HEK293 (cell line): ENCODE measurements around the gene NME5.

Experiments used
- BCL11A ChIP-seq: fragments of 450-650 bp; formaldehyde crosslinking; IDR thresholded peaks from 2 replicates; pipeline ENCODE4 v1.5.1; 2016; ENCODE audit warnings: low read depth, missing biosample characterization, missing genetic modification characterization
- GFI1B ChIP-seq: fragments of 450-650 bp; formaldehyde crosslinking; IDR thresholded peaks from 2 replicates; pipeline ENCODE4 v1.5.1; 2016; ENCODE audit warnings: missing biosample characterization, missing genetic modification characterization
- KLF8 ChIP-seq: fragments of 450-650 bp; formaldehyde crosslinking; IDR thresholded peaks from 2 replicates; pipeline ENCODE4 v1.5.1; 2016; ENCODE audit warnings: missing biosample characterization, missing genetic modification characterization
- OSR2 ChIP-seq: fragments of 450-650 bp; formaldehyde crosslinking; IDR thresholded peaks from 2 replicates; pipeline ENCODE4 v1.5.1; 2016; ENCODE audit warnings: missing biosample characterization, missing genetic modification characterization
- OVOL3 ChIP-seq: fragments of 450-650 bp; formaldehyde crosslinking; IDR thresholded peaks from 2 replicates; pipeline ENCODE4 v1.5.1; 2016; ENCODE audit warnings: missing biosample characterization, missing genetic modification characterization
- PRDM4 ChIP-seq: fragments of 450-650 bp; formaldehyde crosslinking; IDR thresholded peaks from 2 replicates; pipeline ENCODE4 v1.5.1; 2017; ENCODE audit warnings: missing biosample characterization, missing genetic modification characterization
- RBAK ChIP-seq: fragments of 450-650 bp; formaldehyde crosslinking; IDR thresholded peaks from 2 replicates; pipeline ENCODE4 v1.5.1; 2016; ENCODE audit warnings: missing biosample characterization, missing genetic modification characterization
- REPIN1 ChIP-seq: fragments of 450-650 bp; formaldehyde crosslinking; IDR thresholded peaks from 2 replicates; pipeline ENCODE4 v1.5.1; 2017; ENCODE audit warnings: missing biosample characterization, missing genetic modification characterization, low read depth
- REST ChIP-seq: fragments of 450-650 bp; formaldehyde crosslinking; IDR thresholded peaks from 2 replicates; pipeline ENCODE4 v1.5.1; 2016; ENCODE audit warnings: missing biosample characterization, missing genetic modification characterization
- SP3 ChIP-seq: fragments of 450-650 bp; formaldehyde crosslinking; IDR thresholded peaks from 2 replicates; pipeline ENCODE4 v1.5.1; 2016; ENCODE audit warnings: missing biosample characterization, missing genetic modification characterization
- TCF7L2 ChIP-seq: IDR thresholded peaks from 2 replicates; pipeline ENCODE4 v1.6.1; 2011; ENCODE audit warnings: low read depth, mild to moderate bottlenecking, inconsistent platforms, low read length, moderate library complexity, borderline replicate concordance
- TRIM28 ChIP-seq: IDR thresholded peaks from 2 replicates; pipeline ENCODE4 v1.6.1; 2011; ENCODE audit warnings: low read length, control low read depth, borderline replicate concordance
- WT1 ChIP-seq: fragments of 450-650 bp; formaldehyde crosslinking; IDR thresholded peaks from 2 replicates; pipeline ENCODE4 v1.5.1; 2016; ENCODE audit warnings: missing biosample characterization, missing genetic modification characterization
- YY1 ChIP-seq: fragments of 450-650 bp; formaldehyde crosslinking; IDR thresholded peaks from 2 replicates; pipeline ENCODE4 v1.5.1; 2018; ENCODE audit warnings: missing biosample characterization, missing genetic modification characterization
- ZBTB48 ChIP-seq: fragments of 450-650 bp; formaldehyde crosslinking; IDR thresholded peaks from 2 replicates; pipeline ENCODE4 v1.5.1; 2016; ENCODE audit warnings: missing biosample characterization, missing genetic modification characterization
- ZFP3 ChIP-seq: fragments of 450-650 bp; formaldehyde crosslinking; IDR thresholded peaks from 2 replicates; pipeline ENCODE4 v1.5.1; 2016; ENCODE audit warnings: low read depth, missing biosample characterization, missing genetic modification characterization
- ZFP37 ChIP-seq: fragments of 450-650 bp; formaldehyde crosslinking; IDR thresholded peaks from 2 replicates; pipeline ENCODE4 v1.5.1; 2016; ENCODE audit warnings: missing biosample characterization, missing genetic modification characterization
- ZNF174 ChIP-seq: fragments of 450-650 bp; formaldehyde crosslinking; IDR thresholded peaks from 2 replicates; pipeline ENCODE4 v1.5.0; 2017; ENCODE audit warnings: missing biosample characterization, mild to moderate bottlenecking, missing genetic modification characterization
- ZNF274 ChIP-seq, 2 experiments: fragments of 200-500 bp in 1 of 2; fragments of 450-650 bp in 1 of 2; sonication (Bioruptor generic) in 1 of 2; formaldehyde crosslinking in 1 of 2; IDR thresholded peaks; 2 replicates each; pipeline versions ENCODE4 v1.5.1 to v1.6.1; 2014 to 2016; ENCODE audit warnings: borderline replicate concordance in 1 of 2, inconsistent platforms in 1 of 2, low read length in 1 of 2, missing biosample characterization in 1 of 2, missing genetic modification characterization in 1 of 2
- ZNF292 ChIP-seq: fragments of 450-650 bp; formaldehyde crosslinking; IDR thresholded peaks from 2 replicates; pipeline ENCODE4 v1.5.1; 2016; ENCODE audit warnings: low read depth, missing biosample characterization, missing genetic modification characterization, borderline replicate concordance
- ZNF302 ChIP-seq: fragments of 450-650 bp; formaldehyde crosslinking; IDR thresholded peaks from 2 replicates; pipeline ENCODE4 v1.5.1; 2016; ENCODE audit warnings: missing biosample characterization, missing genetic modification characterization, low read depth
- ZNF311 ChIP-seq: fragments of 450-650 bp; formaldehyde crosslinking; IDR thresholded peaks from 2 replicates; pipeline ENCODE4 v1.5.1; 2017; ENCODE audit warnings: missing biosample characterization, missing genetic modification characterization, borderline replicate concordance
- ZNF513 ChIP-seq: fragments of 450-650 bp; IDR thresholded peaks from 2 replicates; pipeline ENCODE4 v1.5.1; 2018; ENCODE audit warnings: missing biosample characterization, missing genetic modification characterization
- ZNF530 ChIP-seq: fragments of 450-650 bp; formaldehyde crosslinking; IDR thresholded peaks from 2 replicates; pipeline ENCODE4 v1.5.1; 2016; ENCODE audit warnings: low read depth, missing biosample characterization, missing genetic modification characterization
- ZNF548 ChIP-seq: fragments of 450-650 bp; formaldehyde crosslinking; IDR thresholded peaks from 2 replicates; pipeline ENCODE4 v1.5.1; 2016; ENCODE audit warnings: missing biosample characterization, missing genetic modification characterization
- ZNF561 ChIP-seq: fragments of 450-650 bp; IDR thresholded peaks from 2 replicates; pipeline ENCODE4 v1.5.1; 2018; ENCODE audit warnings: missing biosample characterization, missing genetic modification characterization, borderline replicate concordance
- ZNF624 ChIP-seq: fragments of 450-650 bp; formaldehyde crosslinking; IDR thresholded peaks from 2 replicates; pipeline ENCODE4 v1.5.1; 2017; ENCODE audit warnings: missing biosample characterization, missing genetic modification characterization
- ZNF747 ChIP-seq: fragments of 450-650 bp; formaldehyde crosslinking; IDR thresholded peaks from 2 replicates; pipeline ENCODE4 v1.5.1; 2016; ENCODE audit warnings: missing biosample characterization, missing genetic modification characterization
- ZNF76 ChIP-seq: fragments of 450-650 bp; formaldehyde crosslinking; IDR thresholded peaks from 2 replicates; pipeline ENCODE4; 2016; ENCODE audit warnings: low read depth, missing biosample characterization, missing genetic modification characterization, borderline replicate concordance
- ZNF837 ChIP-seq: fragments of 450-650 bp; formaldehyde crosslinking; IDR thresholded peaks from 2 replicates; pipeline ENCODE4 v1.5.1; 2016; ENCODE audit warnings: missing biosample characterization, missing genetic modification characterization
- ZNF843 ChIP-seq: fragments of 450-650 bp; formaldehyde crosslinking; IDR thresholded peaks from 2 replicates; pipeline ENCODE4 v1.5.1; 2016; ENCODE audit warnings: missing biosample characterization, missing genetic modification characterization
- ZSCAN23 ChIP-seq: fragments of 450-650 bp; formaldehyde crosslinking; IDR thresholded peaks from 2 replicates; pipeline ENCODE4 v1.5.1; 2016; ENCODE audit warnings: missing biosample characterization, missing genetic modification characterization
- TF ChIP-seq, protein P1 (sequence below): fragments of 450-650 bp; formaldehyde crosslinking; IDR thresholded peaks from 2 replicates; pipeline ENCODE4 v1.5.1; 2016; ENCODE audit warnings: missing biosample characterization, missing genetic modification characterization

The NME5 gene

GRCh38 chr5:138178516-138179276 is 39.5 kb upstream of the NME5 start, which contains the start of the genes BRD8 and KIF20A (continued):
- TF ChIP-seq WT1 (tag by site-specific recombination) = no peak
- no peak for TF ChIP-seq ZSCAN23 (tag by site-specific recombination)
- no peak; the same call in 1 of the 2 replicates for TF ChIP-seq KLF8
- TF ChIP-seq ZNF292 (tag by site-specific recombination) = no peak
- no peak for TF ChIP-seq ZFP3 (tag by site-specific recombination)
- no peak for TF ChIP-seq ZNF548 (tag by site-specific recombination)
- 0 out of 2 replicates have a peak, but pooled peaks have one; percentile 14 for TF ChIP-seq OVOL3 (tag by site-specific recombination)
- no peak for TF ChIP-seq ZNF624
- TF ChIP-seq ZNF274 (IDR thresholded peaks at IDR 0.05; ENCODE audit: low read length) = no peak
- TF ChIP-seq ZNF274 (tag by site-specific recombination; IDR thresholded peaks at IDR 0.05; ENCODE audit: borderline replicate concordance) = no peak
- 0 out of 2 replicates have a peak, but pooled peaks have one; percentile 10 for TF ChIP-seq PRDM4 (tag by site-specific recombination)
- TF ChIP-seq TRIM28 = peak; percentile 84
- TF ChIP-seq REPIN1 = no peak
- TF ChIP-seq ZNF513 (tag by site-specific recombination) = no peak
- TF ChIP-seq BCL11A (tag by site-specific recombination) = no peak
- peak; percentile 97 for TF ChIP-seq ZNF76 (tag by site-specific recombination)
- no peak for TF ChIP-seq RBAK
- no peak for TF ChIP-seq REST
- TF ChIP-seq GFI1B = no peak
- peak; percentile 88 for TF ChIP-seq YY1
- no peak for TF ChIP-seq ZNF747
- TF ChIP-seq ZNF837 (tag by site-specific recombination) = no peak
- TF ChIP-seq SP3 (tag by site-specific recombination) = peak; percentile 86
- no peak for TF ChIP-seq ZNF302
- TF ChIP-seq ZNF311 (tag by site-specific recombination) = no peak
- TF ChIP-seq TCF7L2 = 0 out of 2 replicates have a peak, but pooled peaks have one; percentile 19
- no peak for TF ChIP-seq ZNF530 (tag by site-specific recombination)
- TF ChIP-seq ZNF174 (tag by site-specific recombination) = no peak
- peak; percentile 66; the same call in 1 of the 2 replicates for TF ChIP-seq ZBTB48 (tag by site-specific recombination)
- TF ChIP-seq, protein P1, sequence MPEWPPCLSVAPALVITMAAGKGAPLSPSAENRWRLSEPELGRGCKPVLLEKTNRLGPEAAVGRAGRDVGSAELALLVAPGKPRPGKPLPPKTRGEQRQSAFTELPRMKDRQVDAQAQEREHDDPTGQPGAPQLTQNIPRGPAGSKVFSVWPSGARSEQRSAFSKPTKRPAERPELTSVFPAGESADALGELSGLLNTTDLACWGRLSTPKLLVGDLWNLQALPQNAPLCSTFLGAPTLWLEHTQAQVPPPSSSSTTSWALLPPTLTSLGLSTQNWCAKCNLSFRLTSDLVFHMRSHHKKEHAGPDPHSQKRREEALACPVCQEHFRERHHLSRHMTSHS = no peak
- no peak; the same call in 1 of the 2 replicates for TF ChIP-seq OSR2
- TF ChIP-seq ZFP37 (tag by site-specific recombination) = peak; percentile 16; the same call in 1 of the 2 replicates
- no peak for TF ChIP-seq ZNF561
- TF ChIP-seq ZNF843 = peak; percentile 36; the same call in 1 of the 2 replicates
